IPS DF 6.9 (cell line): ENCODE measurements around the gene BEND3.

Source experiments
- DNase-seq: peaks from one replicate; pipeline ENCODE4 v3.0.0-alpha.2; 2013; ENCODE audit warnings: low read depth, low spot score
- H3K27ac ChIP-seq: one replicate; pipeline ENCODE4 v1.5.1; 2013; ENCODE audit warnings: low read length, control low read depth
- H3K27me3 ChIP-seq: 2 replicates; pipeline ENCODE4 v1.6.1; 2013; ENCODE audit warnings: mild to moderate bottlenecking, low read length; ENCODE audit not compliant: control insufficient read depth, insufficient read depth
- H3K36me3 ChIP-seq: 2 replicates; pipeline ENCODE4 v1.6.1; 2013; ENCODE audit warnings: low read length; ENCODE audit not compliant: control insufficient read depth, insufficient read depth
- H3K4me1 ChIP-seq: 2 replicates; pipeline ENCODE4 v1.6.1; 2013; ENCODE audit warnings: low read length; ENCODE audit not compliant: control insufficient read depth, insufficient read depth
- H3K4me3 ChIP-seq: 2 replicates; pipeline ENCODE4 v1.5.1; 2013; ENCODE audit warnings: mild to moderate bottlenecking, low read length
- H3K9me3 ChIP-seq: 2 replicates; pipeline ENCODE4 v1.6.1; 2013; ENCODE audit warnings: low read length, inconsistent platforms; ENCODE audit not compliant: control insufficient read depth, insufficient read depth
- WGBS: extraction: QIAGEN DNeasy Blood & Tissue Kit; methylation state at CpG from one replicate; pipeline ENCODE4 v1.1.7; 2013; ENCODE audit warnings: mixed read lengths, missing lambda C conversion rate; ENCODE audit not compliant: insufficient read length, insufficient coverage; 5-methylcytosine and 5-hydroxymethylcytosine counted together

Gene BEND3

GRCh38 chr6:107083921-107084320 is 31.4 kb downstream of the BEND3 start:
- no peak for DNase-seq
- H3K9me3 ChIP-seq = no peaks in the 10 kb centered on the region
- H3K27ac ChIP-seq = no peak overlapping the region
- no CpG with 5 or more reads among the region's 6 CpGs for WGBS
- no peak overlapping the region for H3K4me3 ChIP-seq
- peaks cover 4% of the 10 kb centered on the region; the same call in 1 of the 2 replicates for H3K36me3 ChIP-seq
- no peaks in the 10 kb centered on the region for H3K27me3 ChIP-seq
- no peaks in the 10 kb centered on the region for H3K4me1 ChIP-seq

GRCh38 chr6:107083047-107083768 is 32.1 kb downstream of the BEND3 start:
- Histone ChIP-seq H3K4me1 (no peaks in the 10 kb centered on the region), H3K27ac (no peak overlapping the region), H3K4me3 (no peak overlapping the region), H3K27me3 (no peaks in the 10 kb centered on the region), H3K36me3 (peaks cover 9% of the 10 kb centered on the region; the same call in 1 of the 2 replicates), H3K9me3 (no peaks in the 10 kb centered on the region)
- WGBS = no CpG with 5 or more reads among the region's 10 CpGs
- no peak for DNase-seq

- Histone ChIP-seq H3K4me3 (no peak overlapping the region), H3K9me3 (no peaks in the 10 kb centered on the region), H3K27ac (no peak overlapping the region), H3K27me3 (no peaks in the 10 kb centered on the region), H3K4me1 (no peaks in the 10 kb centered on the region), H3K36me3 (peaks cover 12% of the 10 kb centered on the region; the same call in 1 of the 2 replicates)
- WGBS = no CpG with 5 or more reads among the region's 4 CpGs
- DNase-seq = no peak
Measured at GRCh38 chr6:107082045-107082444, 33.3 kb downstream of the BEND3 start.

GRCh38 chr6:107080036-107080435 is 35.3 kb downstream of the BEND3 start:
- no CpG with 5 or more reads among the region's 5 CpGs for WGBS

GRCh38 chr6:107079429-107079828 is 35.9 kb downstream of the BEND3 start:
- H3K4me3 ChIP-seq = no peak overlapping the region
- WGBS = no CpG with 5 or more reads among the region's 4 CpGs
- peaks cover 7% of the 10 kb centered on the region; the same call in 1 of the 2 replicates for H3K36me3 ChIP-seq
- H3K9me3 ChIP-seq = no peaks in the 10 kb centered on the region
- DNase-seq = no peak
- no peak overlapping the region for H3K27ac ChIP-seq
- H3K27me3 ChIP-seq = no peaks in the 10 kb centered on the region
- H3K4me1 ChIP-seq = no peaks in the 10 kb centered on the region

More at GRCh38 chr6:107080036-107080435, 35.3 kb downstream of the BEND3 start:
- Histone ChIP-seq H3K36me3 (peaks cover 7% of the 10 kb centered on the region; the same call in 1 of the 2 replicates), H3K27ac (no peak overlapping the region), H3K4me1 (no peaks in the 10 kb centered on the region), H3K4me3 (no peak overlapping the region), H3K27me3 (no peaks in the 10 kb centered on the region), H3K9me3 (no peaks in the 10 kb centered on the region)
- no peak for DNase-seq

GRCh38 chr6:107077710-107078109 is 37.6 kb downstream of the BEND3 start:
- DNase-seq = no peak
- Histone ChIP-seq H3K27ac (no peak overlapping the region), H3K4me1 (no peaks in the 10 kb centered on the region), H3K9me3 (no peaks in the 10 kb centered on the region), H3K27me3 (no peaks in the 10 kb centered on the region), H3K36me3 (peaks cover 7% of the 10 kb centered on the region; the same call in 1 of the 2 replicates), H3K4me3 (no peak overlapping the region)
- WGBS = no CpG with 5 or more reads among the region's 7 CpGs

- Histone ChIP-seq H3K4me3 (no peak overlapping the region), H3K4me1 (no peaks in the 10 kb centered on the region), H3K36me3 (peaks cover 11% of the 10 kb centered on the region), H3K27me3 (no peaks in the 10 kb centered on the region), H3K27ac (no peak overlapping the region), H3K9me3 (no peaks in the 10 kb centered on the region)
- no peak for DNase-seq
- WGBS = no CpG with 5 or more reads among the region's 6 CpGs
Measured at GRCh38 chr6:107075951-107076381, 39.3 kb downstream of the BEND3 start.

GRCh38 chr6:107070686-107071085 is 44.6 kb downstream of the BEND3 start:
- Histone ChIP-seq H3K4me1 (no peaks in the 10 kb centered on the region; the same call in 1 of the 2 replicates), H3K36me3 (peaks cover 24% of the 10 kb centered on the region), H3K4me3 (no peak overlapping the region), H3K27ac (no peak overlapping the region), H3K27me3 (no peaks in the 10 kb centered on the region), H3K9me3 (no peaks in the 10 kb centered on the region)
- no CpG with 5 or more reads among the region's 12 CpGs for WGBS
- DNase-seq = no peak

GRCh38 chr6:107069631-107070548 is 45.4 kb downstream of the BEND3 start:
- WGBS = no CpG with 5 or more reads among the region's 53 CpGs
- no peaks in the 10 kb centered on the region for H3K27me3 ChIP-seq
- H3K36me3 ChIP-seq = peaks cover 24% of the 10 kb centered on the region

More at GRCh38 chr6:107069631-107070548, 45.4 kb downstream of the BEND3 start:
- no peak for DNase-seq
- Histone ChIP-seq H3K4me1 (no peaks in the 10 kb centered on the region; the same call in 1 of the 2 replicates), H3K9me3 (no peaks in the 10 kb centered on the region), H3K4me3 (no peak overlapping the region), H3K27ac (no peak overlapping the region)
